K562 (cell line): ENCODE results near the gene SLC25A15.

Experiments used
- ATF3 ChIP-seq, 2 experiments: fragments of 450-650 bp in 1 of 2; sonication (generic) in 1 of 2; formaldehyde crosslinking in 1 of 2; IDR thresholded peaks in 1 of 2; conservative IDR thresholded peaks in 1 of 2; 2 replicates each; pipeline versions ENCODE4 v1.6.1 to v1.8.1; 2016 to 2023; ENCODE audit warnings: mild to moderate bottlenecking in 2 of 2, moderate library complexity in 2 of 2, inconsistent platforms in 1 of 2, missing genetic modification reagents in 1 of 2
- BRF1 ChIP-seq: IDR thresholded peaks from 3 replicates; pipeline ENCODE4 v1.6.1; 2011; ENCODE audit warnings: borderline replicate concordance, mild to moderate bottlenecking; ENCODE audit not compliant: insufficient read length; ENCODE audit errors: extremely low read depth
- PTTG1 ChIP-seq: fragments of 450-650 bp; IDR thresholded peaks from 2 replicates; pipeline ENCODE4 v1.6.1; 2016; ENCODE audit warnings: low read depth, mild to moderate bottlenecking, missing genetic modification characterization, missing compliant biosample characterization
- RCOR1 ChIP-seq, 2 experiments: IDR thresholded peaks; 2 replicates each; pipeline ENCODE4 v1.6.1; 2012; ENCODE audit warnings: low read depth in 2 of 2, low read length in 2 of 2, borderline replicate concordance in 1 of 2, improper control_type of control experiment in 1 of 2
- SMAD1 ChIP-seq: fragments of 150-350 bp; IDR thresholded peaks from 2 replicates; pipeline ENCODE4 v1.6.1; 2014; ENCODE audit warnings: low read length, low read depth; ENCODE audit not compliant: partially characterized antibody
- SMAD2 ChIP-seq: fragments of 150-350 bp; IDR thresholded peaks from 2 replicates; pipeline ENCODE4 v1.6.1; 2014; ENCODE audit warnings: low read depth, mild to moderate bottlenecking, low read length
- SMC3 ChIP-seq: conservative IDR thresholded peaks from 2 replicates; pipeline ENCODE4 v1.6.1; 2011; ENCODE audit warnings: low read depth, low read length, improper control_type of control experiment; ENCODE audit not compliant: insufficient read depth
- USF2 ChIP-seq: sonication (generic); formaldehyde crosslinking; IDR thresholded peaks from 2 replicates; pipeline ENCODE4 v1.5.0; 2020; ENCODE audit warnings: missing genetic modification reagents
- ZBED1 ChIP-seq: IDR thresholded peaks from 2 replicates; pipeline ENCODE4 v1.6.1; 2014
- ZKSCAN8 ChIP-seq: fragments of 200-800 bp; sonication (Bioruptor generic); IDR thresholded peaks from 2 replicates; pipeline ENCODE4 v1.6.1; 2016; ENCODE audit warnings: missing genetic modification characterization, missing compliant biosample characterization
- ZNF507 ChIP-seq: conservative IDR thresholded peaks from 2 replicates; pipeline ENCODE4 v1.6.1; 2017; ENCODE audit warnings: missing genetic modification characterization, missing compliant biosample characterization
- TF ChIP-seq, protein P1 (sequence below): fragments of 250-450 bp; sonication (Bioruptor Pico); IDR thresholded peaks from 2 replicates; pipeline ENCODE4 v1.8.0; 2021; ENCODE audit warnings: mild to moderate bottlenecking, moderate library complexity
- TF ChIP-seq, protein P2 (sequence below), 3 experiments: IDR thresholded peaks in 2 of 3; conservative IDR thresholded peaks in 1 of 3; 2 replicates each; pipeline ENCODE4 v1.5.1; 2011 to 2012; ENCODE audit warnings: low read length in 3 of 3, mild to moderate bottlenecking in 3 of 3, control low read depth in 2 of 3, improper control_type of control experiment in 1 of 3, inconsistent platforms in 1 of 3, low read depth in 1 of 3, mixed read lengths in 1 of 3, moderate library complexity in 1 of 3; ENCODE audit not compliant: insufficient read depth in 2 of 3

DNA sequence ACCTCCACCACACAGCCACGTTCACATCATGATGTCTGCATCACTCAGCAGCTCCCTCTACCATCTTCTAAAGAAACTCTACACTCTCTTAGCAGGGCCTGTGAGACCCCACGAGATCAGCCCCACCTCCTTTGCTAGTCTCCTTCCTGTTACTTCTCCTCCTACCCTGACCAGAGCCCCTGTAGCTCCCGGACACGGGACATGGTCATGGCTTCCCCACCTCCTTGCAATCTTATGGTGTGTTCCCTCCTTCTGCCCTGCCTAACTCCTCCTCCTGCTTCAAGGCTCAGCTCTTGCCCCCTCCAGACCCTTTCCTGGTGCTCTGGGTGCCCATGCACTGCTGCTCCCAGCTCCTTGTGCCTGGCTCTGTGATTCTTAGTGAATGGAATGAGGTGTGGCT lies 10.4 kb upstream of the SLC25A15 start:
- TF ChIP-seq, protein P1, sequence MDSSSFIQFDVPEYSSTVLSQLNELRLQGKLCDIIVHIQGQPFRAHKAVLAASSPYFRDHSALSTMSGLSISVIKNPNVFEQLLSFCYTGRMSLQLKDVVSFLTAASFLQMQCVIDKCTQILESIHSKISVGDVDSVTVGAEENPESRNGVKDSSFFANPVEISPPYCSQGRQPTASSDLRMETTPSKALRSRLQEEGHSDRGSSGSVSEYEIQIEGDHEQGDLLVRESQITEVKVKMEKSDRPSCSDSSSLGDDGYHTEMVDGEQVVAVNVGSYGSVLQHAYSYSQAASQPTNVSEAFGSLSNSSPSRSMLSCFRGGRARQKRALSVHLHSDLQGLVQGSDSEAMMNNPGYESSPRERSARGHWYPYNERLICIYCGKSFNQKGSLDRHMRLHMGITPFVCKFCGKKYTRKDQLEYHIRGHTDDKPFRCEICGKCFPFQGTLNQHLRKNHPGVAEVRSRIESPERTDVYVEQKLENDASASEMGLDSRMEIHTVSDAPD (CRISPR knock-in tag), result no peak
- TF ChIP-seq, protein P2, sequence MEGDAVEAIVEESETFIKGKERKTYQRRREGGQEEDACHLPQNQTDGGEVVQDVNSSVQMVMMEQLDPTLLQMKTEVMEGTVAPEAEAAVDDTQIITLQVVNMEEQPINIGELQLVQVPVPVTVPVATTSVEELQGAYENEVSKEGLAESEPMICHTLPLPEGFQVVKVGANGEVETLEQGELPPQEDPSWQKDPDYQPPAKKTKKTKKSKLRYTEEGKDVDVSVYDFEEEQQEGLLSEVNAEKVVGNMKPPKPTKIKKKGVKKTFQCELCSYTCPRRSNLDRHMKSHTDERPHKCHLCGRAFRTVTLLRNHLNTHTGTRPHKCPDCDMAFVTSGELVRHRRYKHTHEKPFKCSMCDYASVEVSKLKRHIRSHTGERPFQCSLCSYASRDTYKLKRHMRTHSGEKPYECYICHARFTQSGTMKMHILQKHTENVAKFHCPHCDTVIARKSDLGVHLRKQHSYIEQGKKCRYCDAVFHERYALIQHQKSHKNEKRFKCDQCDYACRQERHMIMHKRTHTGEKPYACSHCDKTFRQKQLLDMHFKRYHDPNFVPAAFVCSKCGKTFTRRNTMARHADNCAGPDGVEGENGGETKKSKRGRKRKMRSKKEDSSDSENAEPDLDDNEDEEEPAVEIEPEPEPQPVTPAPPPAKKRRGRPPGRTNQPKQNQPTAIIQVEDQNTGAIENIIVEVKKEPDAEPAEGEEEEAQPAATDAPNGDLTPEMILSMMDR (IDR thresholded peaks at IDR 0.05 in 2 of 3, conservative IDR thresholded peaks at IDR 0.05 in 1 of 3; ENCODE audit: insufficient read depth in 2 of 3, low read depth in 1 of 3, low read length in 3 of 3), result no peak
- TF ChIP-seq ZKSCAN8 (no peak), ATF3 (IDR thresholded peaks at IDR 0.05) (no peak), ATF3 (CRISPR knock-in tag; conservative IDR thresholded peaks at IDR 0.05) (no peak), ZBED1 (no peak), USF2 (CRISPR knock-in tag) (no peak), PTTG1 (tag) (no peak), BRF1 (no peak), RCOR1 (IDR thresholded peaks at IDR 0.05; ENCODE audit: borderline replicate concordance in 1 of 2, low read depth in 2 of 2, low read length in 2 of 2) (no peak), SMAD2 (no peak), SMAD1 (no peak), SMC3 (no peak), ZNF507 (tag) (no peak)
